GM12873 (cell line): Measurements from ENCODE around the gene MAPKAP1.

ENCODE experiments used
- TF ChIP-seq, protein P1 (sequence below): IDR thresholded peaks from 2 replicates; pipeline ENCODE4 v1.5.1; 2012; ENCODE audit warnings: low read depth, mild to moderate bottlenecking, moderate library complexity, low read length, control low read depth; ENCODE audit not compliant: insufficient read depth; ENCODE audit errors: missing control alignments

MAPKAP1 gene

DNA sequence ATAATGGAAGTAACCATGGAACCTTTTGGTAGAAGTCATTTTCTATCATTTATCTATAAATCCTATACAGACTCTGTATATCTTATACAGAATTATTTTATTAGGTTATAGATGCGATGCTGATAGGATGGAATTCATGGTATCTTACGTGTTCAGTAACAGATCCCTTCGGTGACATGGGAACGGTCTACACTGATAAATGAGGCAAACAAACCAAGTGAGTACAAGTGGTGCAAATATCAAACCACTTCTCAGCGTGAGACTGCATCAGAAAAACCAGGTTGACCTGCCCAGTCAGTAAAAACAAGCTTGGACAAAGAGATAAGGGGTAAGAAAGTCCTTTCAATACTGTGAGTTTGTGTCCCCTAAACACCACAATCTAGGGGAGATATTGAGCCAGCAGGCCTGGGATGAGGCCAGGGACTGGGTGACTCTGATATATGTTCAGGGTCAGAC is 229.9 kb downstream of the MAPKAP1 start:
- TF ChIP-seq, protein P1, sequence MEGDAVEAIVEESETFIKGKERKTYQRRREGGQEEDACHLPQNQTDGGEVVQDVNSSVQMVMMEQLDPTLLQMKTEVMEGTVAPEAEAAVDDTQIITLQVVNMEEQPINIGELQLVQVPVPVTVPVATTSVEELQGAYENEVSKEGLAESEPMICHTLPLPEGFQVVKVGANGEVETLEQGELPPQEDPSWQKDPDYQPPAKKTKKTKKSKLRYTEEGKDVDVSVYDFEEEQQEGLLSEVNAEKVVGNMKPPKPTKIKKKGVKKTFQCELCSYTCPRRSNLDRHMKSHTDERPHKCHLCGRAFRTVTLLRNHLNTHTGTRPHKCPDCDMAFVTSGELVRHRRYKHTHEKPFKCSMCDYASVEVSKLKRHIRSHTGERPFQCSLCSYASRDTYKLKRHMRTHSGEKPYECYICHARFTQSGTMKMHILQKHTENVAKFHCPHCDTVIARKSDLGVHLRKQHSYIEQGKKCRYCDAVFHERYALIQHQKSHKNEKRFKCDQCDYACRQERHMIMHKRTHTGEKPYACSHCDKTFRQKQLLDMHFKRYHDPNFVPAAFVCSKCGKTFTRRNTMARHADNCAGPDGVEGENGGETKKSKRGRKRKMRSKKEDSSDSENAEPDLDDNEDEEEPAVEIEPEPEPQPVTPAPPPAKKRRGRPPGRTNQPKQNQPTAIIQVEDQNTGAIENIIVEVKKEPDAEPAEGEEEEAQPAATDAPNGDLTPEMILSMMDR, result no peak

DNA sequence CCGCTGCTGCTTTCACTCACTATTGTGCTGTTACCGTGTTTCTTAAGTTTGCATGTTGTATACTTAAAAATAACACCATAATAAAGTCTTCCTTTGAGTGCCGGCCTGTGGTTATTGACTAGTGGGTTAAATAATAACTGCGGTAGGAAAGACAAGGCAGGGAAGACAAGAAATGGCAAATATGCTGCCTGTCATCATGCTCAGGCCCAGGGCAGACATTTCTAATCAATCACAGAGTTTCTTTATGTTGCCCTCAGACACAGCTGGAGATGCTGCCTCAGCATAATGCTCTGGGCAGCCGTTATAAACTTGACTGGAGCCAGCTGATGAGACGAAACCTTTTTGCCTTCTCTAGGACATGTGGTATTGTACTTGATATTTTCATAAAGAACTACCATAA is 230.4 kb downstream of the MAPKAP1 start:
- TF ChIP-seq, protein P1, result no peak

DNA sequence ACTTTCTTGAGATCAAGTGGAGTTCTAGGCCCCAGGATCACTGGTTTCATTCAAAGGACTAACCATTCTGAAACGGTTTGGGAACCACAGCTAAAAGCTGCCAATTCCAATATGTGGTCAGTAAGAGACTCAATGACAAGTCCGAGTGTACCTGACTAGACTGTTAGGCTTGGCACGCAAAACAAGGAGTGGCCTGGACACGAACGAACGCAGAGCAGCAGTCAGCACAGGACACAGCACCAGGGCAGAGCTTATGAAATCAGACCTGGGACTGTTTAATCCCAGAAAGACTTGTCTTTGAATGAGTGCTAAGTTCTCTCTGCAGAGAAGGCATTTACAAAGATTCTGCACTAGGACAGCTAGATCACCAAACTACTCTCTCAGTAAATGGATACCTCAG is 231.6 kb downstream of the MAPKAP1 start:
- TF ChIP-seq, protein P1, result no peak

DNA sequence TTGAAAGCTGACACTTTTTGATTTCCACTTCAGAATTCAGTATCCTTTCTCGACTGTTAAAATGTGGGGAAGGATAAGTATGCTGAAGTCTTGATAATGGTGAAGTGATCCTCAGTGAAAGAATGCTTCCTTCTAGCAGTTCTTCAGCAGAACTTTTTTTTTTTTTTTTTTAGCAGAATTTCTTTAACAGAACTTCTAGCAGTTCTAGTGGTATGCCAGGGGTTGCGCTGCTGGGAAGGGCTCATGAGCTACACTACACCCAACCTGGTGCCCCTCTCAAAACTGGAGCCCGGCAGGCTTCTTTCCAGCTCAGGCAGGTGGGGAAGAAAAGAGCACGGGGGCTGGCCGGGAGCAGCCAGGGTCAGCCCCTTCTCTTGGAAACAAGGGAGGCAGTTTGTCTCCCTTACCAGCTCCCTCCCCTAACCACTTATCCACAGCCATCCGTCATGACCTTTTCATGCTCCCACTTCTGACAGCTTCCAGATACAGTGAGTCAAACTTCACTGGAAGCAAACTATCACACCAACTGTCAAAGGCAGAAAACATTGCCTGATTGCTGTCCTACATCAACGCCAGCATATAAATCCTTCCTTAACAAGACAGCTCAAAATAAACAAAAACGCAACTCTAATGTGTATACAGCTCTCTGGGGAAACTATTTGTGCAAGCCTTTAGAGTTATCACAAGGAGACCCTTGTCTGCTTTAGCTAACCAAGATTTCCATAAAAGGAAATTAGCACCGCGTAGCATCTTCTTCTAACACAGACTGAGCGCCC is 233.9 kb downstream of the MAPKAP1 start:
- TF ChIP-seq, protein P1, result no peak

DNA sequence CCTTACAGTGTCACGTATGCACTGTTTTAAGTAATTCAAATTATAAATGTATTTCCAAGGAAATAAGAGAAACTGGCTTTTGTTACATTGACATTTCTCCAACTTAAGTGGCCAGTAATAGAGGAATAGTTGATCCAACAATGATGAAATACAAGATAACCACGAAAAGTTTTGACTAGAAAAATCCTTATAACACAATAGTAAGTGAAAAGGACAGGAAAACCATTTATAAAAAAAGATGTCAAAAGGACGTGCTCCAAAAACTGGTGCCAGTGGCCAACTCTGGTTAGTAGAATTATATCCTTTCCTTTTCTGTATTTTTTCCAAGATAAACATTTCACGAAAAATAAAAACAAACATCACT is 234.5 kb downstream of the MAPKAP1 start:
- TF ChIP-seq, protein P1, result no peak

DNA sequence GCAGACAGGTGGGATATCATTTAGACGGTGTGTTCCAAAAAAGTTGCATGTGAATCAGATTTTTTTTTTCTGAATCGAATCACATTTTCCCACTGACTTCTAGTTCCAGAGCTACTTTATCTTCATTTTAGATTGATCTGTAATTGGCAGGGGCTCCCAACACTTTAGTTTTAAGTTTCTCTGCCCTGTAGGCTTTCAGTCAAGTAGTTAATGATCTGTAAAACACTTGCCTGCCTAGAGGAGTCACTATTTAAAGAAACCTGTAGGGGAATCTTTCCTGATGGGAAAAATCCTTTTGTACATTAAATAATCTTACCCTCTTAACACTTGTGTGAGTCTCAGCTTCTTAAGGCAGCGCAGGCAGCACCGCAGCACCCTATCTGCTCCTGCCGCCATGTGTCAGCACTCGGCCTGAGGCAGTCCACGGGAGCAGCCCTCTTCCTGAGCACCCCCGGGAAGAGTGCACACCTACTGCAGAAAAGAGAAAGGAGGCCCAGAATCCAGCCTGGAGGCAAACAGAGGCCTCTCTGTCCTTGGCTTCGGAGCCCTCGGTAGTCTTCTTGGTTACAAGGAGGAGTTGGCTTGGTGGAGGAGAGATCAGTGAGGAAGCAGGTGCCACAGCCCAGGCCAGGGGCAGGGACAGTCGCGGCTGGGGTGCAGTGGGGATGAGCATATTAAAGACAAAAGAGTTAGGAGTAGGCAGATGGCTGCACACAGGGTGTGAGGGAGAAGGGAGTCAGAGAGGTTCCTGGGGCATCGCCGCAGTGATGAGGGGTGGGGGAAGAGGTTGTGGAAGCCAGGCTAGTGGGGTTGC is 236.0 kb downstream of the MAPKAP1 start:
- TF ChIP-seq, protein P1, result no peak

DNA sequence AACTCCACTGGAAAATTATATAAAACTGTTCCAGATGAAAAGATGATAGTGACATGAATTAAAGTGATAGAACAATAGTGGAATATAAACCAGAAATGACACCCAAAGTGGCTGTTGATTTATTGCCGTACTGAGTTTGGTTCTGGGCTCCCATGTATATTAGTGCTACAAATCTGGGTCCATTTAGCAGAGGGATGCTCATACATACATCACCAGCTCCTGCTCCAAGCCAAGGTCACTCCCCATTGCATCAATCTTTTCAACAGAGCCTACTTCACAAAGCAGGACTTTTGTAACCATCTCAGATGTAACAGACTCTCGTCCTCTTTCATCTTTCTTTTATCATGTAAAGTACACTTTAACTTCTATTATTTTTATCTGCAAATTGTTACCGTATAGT is 236.8 kb downstream of the MAPKAP1 start:
- TF ChIP-seq, protein P1, result no peak
